ENCODE results near the gene ST6GALNAC3.

ST6GALNAC3 gene

DNA sequence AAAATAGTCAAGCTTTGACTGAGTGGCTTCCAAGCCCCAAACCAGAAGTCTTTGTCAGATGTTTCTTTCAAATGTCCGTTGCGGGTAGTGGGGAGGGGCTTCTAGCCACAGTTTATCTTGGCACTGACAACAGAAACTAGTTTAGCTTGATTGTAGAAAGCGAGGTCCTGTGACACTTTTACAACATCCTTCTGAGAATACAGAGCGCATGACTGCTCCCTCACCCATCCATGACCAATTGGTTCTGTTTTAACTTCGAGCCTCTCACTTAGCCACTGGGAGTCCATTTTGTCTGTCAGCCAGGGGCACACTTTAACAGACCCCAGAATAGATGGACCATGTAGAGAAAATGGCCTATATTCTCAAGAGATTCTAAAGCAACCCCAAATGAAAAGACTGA, 593.5 kb downstream of the ST6GALNAC3 start:
- DNase-seq, result no peak

DNA sequence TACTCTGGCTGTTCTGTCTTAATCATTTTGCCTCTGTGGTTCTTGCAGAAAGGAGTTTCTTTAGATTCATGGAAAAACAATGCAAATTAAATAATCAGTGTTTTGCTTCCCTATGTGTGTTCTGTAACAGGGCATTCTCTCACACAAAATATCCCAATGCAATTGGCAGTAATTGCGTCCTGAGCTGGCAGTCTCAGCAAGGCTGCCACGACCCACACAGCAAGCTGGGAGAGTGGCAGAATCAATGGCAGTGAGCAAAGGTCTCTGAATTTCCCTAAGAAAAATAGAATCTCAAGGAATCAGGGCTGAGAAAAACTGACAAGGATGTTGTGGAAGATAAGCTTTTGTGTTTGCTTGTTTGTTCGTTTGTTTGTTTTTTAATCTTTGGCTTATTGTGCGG, 594.6 kb downstream of the ST6GALNAC3 start:
- no peak for DNase-seq

DNA sequence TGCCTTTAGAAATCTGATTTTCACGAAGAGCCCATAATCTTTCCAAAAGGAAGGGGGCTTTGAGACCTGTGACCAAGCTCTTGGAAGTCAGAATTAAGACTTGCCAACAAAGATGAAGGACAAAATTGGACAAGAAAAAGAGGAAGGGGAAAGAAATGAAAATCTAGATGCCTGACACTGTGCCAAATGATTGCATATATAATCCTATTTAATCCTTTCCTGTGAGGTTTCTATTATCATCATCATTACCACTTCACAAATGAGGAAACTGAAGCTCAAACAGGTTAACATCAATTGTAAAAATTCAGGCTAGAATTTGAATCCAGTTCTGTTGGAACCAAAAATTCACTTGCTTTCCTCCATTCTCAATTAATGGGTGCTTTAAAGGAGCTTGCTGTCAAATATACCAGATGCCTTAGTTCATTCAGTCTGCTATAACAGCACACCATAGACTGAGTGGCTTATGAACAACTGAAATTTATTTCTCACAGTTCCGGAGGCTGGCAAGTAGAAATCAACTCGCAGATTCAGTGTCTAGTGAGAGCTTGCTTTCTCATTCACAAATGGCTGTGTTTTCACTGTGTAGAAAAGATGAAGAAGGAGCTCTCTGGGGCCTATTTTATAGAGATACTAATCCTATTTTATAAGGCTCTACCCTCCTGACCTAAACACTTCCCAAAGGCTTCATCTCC, 595.2 kb downstream of the ST6GALNAC3 start:
- DNase-seq, result no peak

DNA sequence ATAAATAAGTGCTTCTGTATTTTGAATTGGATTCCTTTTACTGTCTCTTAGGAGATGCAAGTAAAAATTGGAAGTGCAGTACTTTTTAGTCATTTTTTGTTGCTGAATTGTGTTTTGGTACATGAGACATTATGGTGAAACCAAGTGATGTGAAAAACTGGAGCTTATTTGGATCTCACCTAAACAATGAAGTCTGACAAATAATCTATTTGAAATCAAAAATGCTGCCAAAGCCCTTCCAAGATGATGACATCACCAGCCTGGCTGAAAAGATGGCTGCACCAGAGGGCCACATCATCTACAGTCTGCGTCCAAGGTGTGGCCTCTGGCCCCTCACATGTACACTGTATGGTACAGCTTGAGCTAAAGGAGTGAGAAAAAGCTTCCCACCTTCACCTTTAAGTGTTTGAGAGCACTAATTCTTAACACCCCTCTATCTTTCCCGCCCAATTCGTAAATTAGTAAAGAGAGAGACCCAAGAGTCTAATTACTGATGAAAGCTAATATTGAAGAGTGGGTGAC, 600.2 kb downstream of the ST6GALNAC3 start:
- DNase-seq, result no peak

DNA sequence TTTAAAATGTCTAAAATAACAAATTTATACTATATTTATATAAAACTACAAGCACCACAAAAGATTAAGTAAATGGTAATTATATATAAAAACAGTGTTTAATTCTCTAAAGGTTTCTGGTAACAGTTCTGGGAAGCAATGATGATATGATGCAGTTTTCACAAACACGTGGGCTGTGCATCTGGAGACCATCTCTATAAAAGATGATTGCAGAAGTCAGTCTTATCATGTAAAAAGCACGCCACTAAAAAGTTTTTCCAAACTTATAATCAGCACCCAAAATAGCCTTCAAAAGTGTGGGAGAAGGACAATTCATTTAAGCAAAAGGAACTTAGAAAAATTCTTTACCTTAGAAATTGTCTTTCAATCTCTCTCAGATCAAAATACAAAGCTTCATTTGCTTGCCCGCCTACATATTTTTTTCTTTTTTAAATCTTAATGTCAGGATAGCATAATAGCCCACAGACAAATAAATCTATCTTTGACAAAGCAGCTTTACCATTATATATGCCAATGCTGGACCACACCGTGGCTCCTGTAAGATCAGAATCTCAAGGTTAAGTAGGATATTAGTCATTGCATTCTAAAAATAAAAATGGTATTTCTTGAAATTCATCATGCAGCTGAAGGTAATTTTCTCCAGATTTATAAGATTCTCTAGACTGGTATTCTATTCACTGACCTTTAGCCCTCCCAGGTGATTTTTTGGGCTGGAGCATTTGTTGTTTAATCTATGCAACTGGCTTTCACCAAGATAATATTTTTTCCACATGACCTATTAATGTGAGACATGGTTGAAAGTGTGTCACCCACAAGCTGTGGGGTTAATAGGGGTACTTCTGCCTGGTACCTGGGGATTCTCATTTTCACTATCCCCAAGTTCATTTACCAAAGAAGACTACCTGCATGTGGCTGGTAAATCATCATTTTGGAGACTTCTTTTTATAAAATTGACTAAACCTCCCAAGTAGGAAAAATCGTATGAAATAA, 603.2 kb downstream of the ST6GALNAC3 start:
- DNase-seq, result no peak

DNA sequence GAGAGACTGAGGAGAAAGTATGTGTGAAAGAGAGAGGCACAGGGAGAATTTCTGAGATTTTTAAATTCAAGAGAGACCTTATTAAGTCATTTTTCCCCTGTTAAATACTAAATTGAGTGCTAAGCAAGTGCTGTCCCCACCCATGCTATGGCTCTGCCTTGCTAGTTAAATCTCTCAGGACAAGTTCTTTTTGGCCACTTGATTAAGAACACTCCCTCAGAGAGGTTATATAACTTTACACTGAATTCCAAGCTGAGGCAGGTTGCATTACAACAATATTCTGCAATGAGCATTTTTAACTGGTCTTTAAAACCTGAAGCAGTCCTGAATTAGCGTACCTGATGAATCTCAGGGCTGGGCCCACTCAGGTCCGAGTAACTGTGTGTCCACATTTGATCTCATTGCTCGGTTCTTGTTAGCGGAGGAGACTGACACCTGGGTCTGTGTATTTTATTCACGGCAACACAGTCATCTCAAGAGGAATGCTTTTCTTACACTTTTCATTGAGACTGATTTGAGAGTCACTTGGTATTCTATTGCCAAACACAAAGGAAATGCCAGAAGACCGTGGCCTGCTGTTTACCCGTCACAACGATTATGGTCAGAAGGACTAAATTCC, 605.1 kb downstream of the ST6GALNAC3 start:
- DNase-seq, result no peak

DNA sequence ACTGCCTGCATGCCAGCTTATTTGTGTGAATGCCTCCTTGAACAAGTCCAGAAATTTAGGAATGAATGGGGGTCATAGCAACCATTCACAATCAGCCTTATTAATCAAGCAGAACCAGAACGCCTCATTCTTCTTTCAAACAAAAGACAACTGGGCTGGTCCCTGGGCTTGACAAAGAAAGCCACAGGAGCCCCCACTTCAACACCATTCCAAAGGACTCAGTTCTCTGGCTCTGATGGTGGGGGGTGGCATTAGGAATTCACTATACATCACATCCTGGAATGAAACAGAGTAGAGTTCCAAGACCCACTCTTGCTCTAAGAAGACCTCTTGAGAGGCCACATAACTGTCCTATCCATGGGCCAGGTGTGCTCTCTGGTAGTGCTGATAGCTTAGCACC, 606.1 kb downstream of the ST6GALNAC3 start:
- no peak for DNase-seq

DNA sequence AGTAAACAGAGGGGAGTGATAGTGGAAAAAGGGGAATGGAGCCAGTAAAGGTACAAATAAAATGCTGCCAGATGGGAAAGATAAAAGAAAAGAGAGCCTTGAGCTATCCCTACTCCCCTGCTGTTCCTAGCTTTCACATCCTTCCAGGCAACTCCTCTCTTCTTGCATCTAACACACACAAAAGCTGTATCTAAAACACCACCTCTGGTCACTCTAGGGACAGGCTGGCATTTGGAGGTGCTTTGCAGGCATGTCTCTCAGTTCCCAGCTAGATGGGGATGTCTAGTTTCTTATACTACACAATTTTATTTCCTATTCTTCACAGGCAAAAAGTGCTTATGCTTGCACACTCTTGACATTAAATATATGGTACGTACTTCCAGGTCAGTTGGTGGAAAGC, 607.6 kb downstream of the ST6GALNAC3 start:
- no peak for DNase-seq
